Osteoblast (primary cell): ENCODE measurements around the gene SIK2. TPM values are rescaled to one million over a fixed set of nuclear protein-coding genes. Genes with fewer than 3 reads are reported as not detected.
A peak's percentile ranks its signal among the peaks of the same experiment; 100 is the strongest.

Experiments
- DNase-seq: peaks from one replicate; pipeline ENCODE4 v3.0.0; 2011; ENCODE audit warnings: low spot score, mixed read lengths; ENCODE audit not compliant: insufficient read length; ENCODE audit errors: missing footprints
- H2AFZ ChIP-seq: 2 replicates; pipeline ENCODE4 v1.6.0; 2011; ENCODE audit warnings: mild to moderate bottlenecking, low read length
- H3K27ac ChIP-seq: 2 replicates; pipeline ENCODE4 v1.5.1; 2011; ENCODE audit warnings: mild to moderate bottlenecking, low read depth, low read length, moderate library complexity
- H3K27me3 ChIP-seq: 2 replicates; pipeline ENCODE4 v1.6.0; 2012; ENCODE audit warnings: mild to moderate bottlenecking, control low read depth, inconsistent platforms, low read length, moderate library complexity; ENCODE audit not compliant: insufficient read depth
- H3K36me3 ChIP-seq: 2 replicates; pipeline ENCODE4 v1.5.1; 2011; ENCODE audit warnings: mild to moderate bottlenecking, low read length, control low read depth, moderate library complexity; ENCODE audit not compliant: insufficient read depth
- H3K4me1 ChIP-seq: 2 replicates; pipeline ENCODE4 v1.5.1; 2011; ENCODE audit warnings: mild to moderate bottlenecking, low read length, control low read depth, moderate library complexity; ENCODE audit not compliant: insufficient read depth
- H3K4me2 ChIP-seq: 2 replicates; pipeline ENCODE4 v1.6.0; 2011; ENCODE audit warnings: mild to moderate bottlenecking, low read length; ENCODE audit not compliant: insufficient read depth
- H3K4me3 ChIP-seq: fragments of 200-600 bp; sonication (generic); 3 replicates; pipeline ENCODE4 v1.5.1; 2012; ENCODE audit warnings: mild to moderate bottlenecking, low read length, inconsistent platforms; ENCODE audit not compliant: insufficient read depth
- H3K79me2 ChIP-seq: 2 replicates; pipeline ENCODE4 v1.6.0; 2012; ENCODE audit warnings: mild to moderate bottlenecking, low read length, control low read depth, inconsistent platforms; ENCODE audit not compliant: insufficient read depth
- H3K9me3 ChIP-seq: 2 replicates; pipeline ENCODE4 v1.5.1; 2011; ENCODE audit warnings: low read depth, low read length, control low read depth
- H4K20me1 ChIP-seq: 2 replicates; pipeline ENCODE4 v1.6.0; 2012; ENCODE audit warnings: mild to moderate bottlenecking, low read length, control low read depth; ENCODE audit not compliant: insufficient read depth
- CTCF ChIP-seq: IDR thresholded peaks from 2 replicates; pipeline ENCODE4 v1.5.1; 2011; ENCODE audit warnings: mild to moderate bottlenecking, low read depth, low read length, moderate library complexity; ENCODE audit errors: extremely low read depth
- total RNA-seq: library from RNA; depleted of rRNA; stranded (reverse); fragments of >200 nt; gene quantifications from 2 replicates; pipeline ENCODE4 v1.2.3, GENCODE V29; 2012

The SIK2 gene
- total RNA-seq, 1 donor = 17.7 TPM

GRCh38 chr11:111589114-111589513 is 13.1 kb upstream of the SIK2 start:
- no peak overlapping the region for H3K27ac ChIP-seq
- H4K20me1 ChIP-seq = no peaks in the 10 kb centered on the region
- H3K9me3 ChIP-seq = no peaks in the 10 kb centered on the region
- H3K4me1 ChIP-seq = peaks cover 4% of the 10 kb centered on the region
- TF ChIP-seq CTCF = no peak
- H3K4me3 ChIP-seq = no peak overlapping the region
- no peak for DNase-seq
- no peaks in the 10 kb centered on the region for H3K79me2 ChIP-seq
- H3K27me3 ChIP-seq = no peaks in the 10 kb centered on the region
- no peaks in the 10 kb centered on the region for H3K36me3 ChIP-seq
- H2AFZ ChIP-seq = peak overlapping the region; percentile 16
- no peak overlapping the region for H3K4me2 ChIP-seq

- no peaks in the 10 kb centered on the region for H3K36me3 ChIP-seq
Observed at GRCh38 chr11:111589886-111590499, 12.3 kb upstream of the SIK2 start.

DNA sequence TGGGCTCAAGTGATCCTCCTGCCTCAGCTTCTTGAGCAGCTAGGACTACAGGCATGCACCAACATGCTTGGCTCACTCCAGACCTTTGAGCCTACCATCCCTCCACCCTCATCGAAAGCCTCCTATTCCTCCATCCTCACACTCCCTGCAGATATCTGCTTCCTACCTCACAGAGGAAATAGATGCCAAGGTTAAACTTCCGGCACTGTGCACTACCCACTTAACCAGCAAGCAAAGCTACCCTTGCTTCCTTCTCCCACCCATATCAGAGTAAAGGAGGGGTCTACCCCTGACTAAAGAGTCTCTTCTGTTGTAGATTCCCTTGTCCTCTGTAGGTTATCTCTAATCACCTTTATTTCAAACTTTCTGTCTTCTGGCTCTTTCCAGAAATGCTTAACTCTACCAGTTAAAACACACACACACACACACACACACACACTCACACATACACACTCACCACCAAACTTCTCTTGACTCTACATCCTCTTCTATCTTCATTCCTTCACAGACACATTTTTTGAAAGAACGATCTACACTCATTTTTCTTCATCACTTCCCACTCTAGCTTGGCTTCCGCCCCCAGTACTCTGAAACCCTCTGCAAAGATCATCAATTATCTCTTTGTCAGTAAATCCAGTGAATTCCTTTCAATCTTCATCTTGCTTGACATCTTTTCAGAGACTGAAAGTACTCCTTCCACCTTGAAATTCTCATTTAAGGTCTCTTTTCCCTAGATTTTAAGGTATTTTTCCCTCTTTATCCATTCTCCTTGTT is 10.9 kb upstream of the SIK2 start:
- Histone ChIP-seq H4K20me1 (no peaks in the 10 kb centered on the region), H3K9me3 (no peaks in the 10 kb centered on the region), H3K4me3 (no peak overlapping the region), H2AFZ (no peak overlapping the region), H3K27me3 (no peaks in the 10 kb centered on the region), H3K4me1 (no peaks in the 10 kb centered on the region), H3K36me3 (no peaks in the 10 kb centered on the region), H3K79me2 (no peaks in the 10 kb centered on the region), H3K27ac (no peak overlapping the region), H3K4me2 (no peak overlapping the region)
- TF ChIP-seq CTCF = no peak
- DNase-seq = no peak

More at GRCh38 chr11:111589886-111590499, 12.3 kb upstream of the SIK2 start:
- Histone ChIP-seq H3K79me2 (no peaks in the 10 kb centered on the region), H3K27ac (no peak overlapping the region), H3K9me3 (no peaks in the 10 kb centered on the region), H3K27me3 (no peaks in the 10 kb centered on the region), H4K20me1 (no peaks in the 10 kb centered on the region), H3K4me1 (peaks cover 4% of the 10 kb centered on the region), H2AFZ (no peak overlapping the region), H3K4me3 (no peak overlapping the region), H3K4me2 (no peak overlapping the region)
- DNase-seq = no peak
- no peak for TF ChIP-seq CTCF

DNA sequence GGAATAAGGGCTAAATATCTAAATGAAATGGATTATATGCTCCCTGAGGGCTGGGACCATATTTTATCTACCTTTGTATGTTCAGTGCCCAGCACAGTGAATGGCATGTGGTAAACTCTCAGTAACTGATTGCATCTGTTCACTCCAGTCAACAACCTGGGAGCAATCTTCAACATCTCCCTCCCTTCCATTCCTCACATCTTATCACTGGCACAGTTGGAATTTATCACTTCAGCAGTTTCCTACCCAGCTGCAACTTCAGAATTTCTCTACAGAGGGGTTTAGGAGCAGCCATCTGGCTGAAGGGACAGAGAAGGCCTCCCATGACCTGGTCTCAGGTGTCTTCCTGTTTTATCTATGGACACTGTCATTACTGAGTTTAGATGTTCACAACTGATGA is 9.8 kb upstream of the SIK2 start:
- H3K4me3 ChIP-seq = no peak overlapping the region
- H3K36me3 ChIP-seq = no peaks in the 10 kb centered on the region
- DNase-seq = no peak
- no peaks in the 10 kb centered on the region for H3K79me2 ChIP-seq
- no peaks in the 10 kb centered on the region for H3K9me3 ChIP-seq
- H3K4me2 ChIP-seq = no peak overlapping the region
- H3K27ac ChIP-seq = no peak overlapping the region
- H3K27me3 ChIP-seq = no peaks in the 10 kb centered on the region
- no peak for TF ChIP-seq CTCF
- H3K4me1 ChIP-seq = peaks cover 2% of the 10 kb centered on the region
- no peak overlapping the region for H2AFZ ChIP-seq
- H4K20me1 ChIP-seq = no peaks in the 10 kb centered on the region
